Large intestine (tissue), 3 donors: ENCODE measurements around the gene KRTAP6-3. TPM values are rescaled to one million over a fixed set of nuclear protein-coding genes. Genes with fewer than 3 reads are reported as not detected.

Source experiments
- DNase-seq, 2 donors: peaks; one replicate each; pipeline versions ENCODE4 v3.0.0 to v3.0.0-alpha.2; 2013
- H3K27ac ChIP-seq: one replicate; pipeline ENCODE4 v1.5.1; 2013; ENCODE audit warnings: low read length
- H3K27me3 ChIP-seq: 2 replicates; pipeline ENCODE4 v1.6.1; 2013; ENCODE audit warnings: low read length; ENCODE audit not compliant: control insufficient read depth, insufficient read depth
- H3K36me3 ChIP-seq: 2 replicates; pipeline ENCODE4 v1.6.1; 2013; ENCODE audit warnings: low read length; ENCODE audit not compliant: control insufficient read depth, insufficient read depth
- H3K4me1 ChIP-seq: one replicate; pipeline ENCODE4 v1.6.1; 2013; ENCODE audit warnings: low read length; ENCODE audit not compliant: control insufficient read depth, insufficient read depth
- H3K4me3 ChIP-seq: one replicate; pipeline ENCODE4 v1.5.1; 2013; ENCODE audit warnings: low read length
- H3K9me3 ChIP-seq: one replicate; pipeline ENCODE4 v1.6.1; 2013; ENCODE audit warnings: mild to moderate bottlenecking, low read depth, low read length, moderate library complexity; ENCODE audit not compliant: control insufficient read depth
- WGBS: methylation state at CpG from one replicate; pipeline ENCODE4 v1.1.5; 2013; ENCODE audit warnings: low lambda C conversion rate; ENCODE audit not compliant: insufficient coverage; 5-methylcytosine and 5-hydroxymethylcytosine counted together
- polyA plus RNA-seq: library from polyadenylated mRNA; unstranded; fragments of 120-200 nt; gene quantifications from one replicate; pipeline ENCODE4 v1.2.1, GENCODE V29; 2013

KRTAP6-3 gene
- polyA plus RNA-seq, 1 donor = not detected

GRCh38 chr21:30582870-30583269 lies 9.4 kb upstream of the KRTAP6-3 start:
- Histone ChIP-seq H3K4me3 (no peak overlapping the region), H3K27me3 (no peaks in the 10 kb centered on the region), H3K36me3 (no peaks in the 10 kb centered on the region), H3K27ac (no peak overlapping the region), H3K4me1 (no peaks in the 10 kb centered on the region), H3K9me3 (no peaks in the 10 kb centered on the region)
- no peak for DNase-seq
- 100% methylated on average over 1 of the region's 1 CpG for WGBS

DNA sequence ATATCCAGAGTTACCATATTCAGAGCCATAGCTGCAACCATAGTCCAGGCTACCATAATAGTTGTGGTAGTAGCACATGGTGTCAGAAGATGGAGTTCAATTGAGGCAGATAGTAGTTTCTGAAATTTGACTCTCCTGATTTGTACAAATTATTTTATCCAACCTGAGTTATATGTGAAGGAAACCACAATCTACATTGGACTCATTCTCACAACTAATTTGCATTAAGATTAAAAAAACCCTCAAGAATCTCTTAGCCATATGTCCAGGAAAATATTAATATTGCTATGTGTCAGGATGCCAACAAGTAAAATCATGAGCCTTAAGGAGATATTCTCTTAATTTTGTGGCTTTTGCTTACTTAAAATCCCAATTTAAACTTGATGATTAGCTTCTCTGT lies 1.9 kb upstream of the KRTAP6-3 start, which contains the start of gene KRTAP22-2:
KRTAP22-2 (minus strand) TSS at position 101 of the 400 bp plus-strand sequence.
- H3K9me3 ChIP-seq = peaks cover 2% of the 10 kb centered on the region
- no peak for DNase-seq

DNA sequence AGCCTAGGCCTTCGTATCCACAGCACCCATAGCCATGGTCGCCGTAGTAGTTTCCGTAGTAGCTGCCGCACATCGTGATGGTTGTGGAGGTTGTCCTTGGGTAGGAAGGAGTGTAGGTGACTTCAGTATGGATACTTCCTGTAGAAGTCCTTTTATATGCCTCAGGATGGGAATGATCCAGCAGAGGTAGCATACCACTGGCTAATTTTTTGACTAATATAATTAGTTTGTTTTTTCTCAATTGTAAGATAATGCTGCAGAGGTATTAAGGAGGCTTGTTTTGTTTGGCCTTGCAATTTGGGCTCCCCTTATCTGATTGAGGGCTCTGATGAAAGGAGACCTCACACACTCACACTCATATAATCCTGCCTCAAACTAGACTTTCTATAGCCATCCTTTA lies 6.6 kb downstream of the KRTAP6-3 start, which contains the start of gene KRTAP6-2:
KRTAP6-2 (minus strand) TSS at position 101 of the 400 bp plus-strand sequence; CDS start at position 73, 28 bp downstream.
- no peaks in the 10 kb centered on the region for H3K36me3 ChIP-seq
- DNase-seq = no peak
- WGBS = no CpG with 5 or more reads among the region's 6 CpGs
- H3K9me3 ChIP-seq = no peaks in the 10 kb centered on the region
- H3K4me3 ChIP-seq = no peak within 1 kb of the TSS
- no peak within 1 kb of the TSS for H3K27ac ChIP-seq
- no peaks in the 10 kb centered on the region for H3K4me1 ChIP-seq
- no peaks in the 10 kb centered on the region for H3K27me3 ChIP-seq

More for the DNA sequence above, 1.9 kb upstream of the KRTAP6-3 start, which contains the start of gene KRTAP22-2:
- Histone ChIP-seq H3K36me3 (no peaks in the 10 kb centered on the region), H3K4me3 (no peak within 1 kb of the TSS), H3K27ac (no peak within 1 kb of the TSS), H3K4me1 (no peaks in the 10 kb centered on the region), H3K27me3 (no peaks in the 10 kb centered on the region)

DNA sequence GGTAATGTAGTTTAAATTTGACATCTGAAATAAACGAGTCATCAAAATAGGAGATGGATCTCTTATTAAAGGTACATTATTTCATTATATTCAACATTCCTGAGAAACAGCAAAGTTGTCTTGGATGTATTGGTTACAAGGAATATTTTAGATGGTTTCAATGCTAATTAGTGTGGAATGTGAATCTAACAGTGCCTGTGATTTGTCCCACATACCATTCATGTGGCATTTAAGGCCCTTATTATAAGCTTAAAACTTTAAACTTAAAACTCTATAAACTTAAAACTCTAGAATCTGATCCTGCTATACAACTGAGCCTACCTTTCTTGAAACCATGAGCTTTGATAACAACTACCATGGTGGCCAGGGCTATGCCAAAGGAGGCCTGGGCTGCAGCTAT lies 8.5 kb downstream of the KRTAP6-3 start, which contains the start of gene KRTAP22-1:
KRTAP22-1 (plus strand) TSS at position 301 of the 400 bp plus-strand sequence.
- Histone ChIP-seq H3K36me3 (no peaks in the 10 kb centered on the region), H3K4me1 (no peaks in the 10 kb centered on the region), H3K4me3 (no peak within 1 kb of the TSS), H3K9me3 (peaks cover 3% of the 10 kb centered on the region), H3K27me3 (no peaks in the 10 kb centered on the region), H3K27ac (no peak within 1 kb of the TSS)
- no peak for DNase-seq
- WGBS = no CpG with 5 or more reads among the region's 1 CpG

DNA sequence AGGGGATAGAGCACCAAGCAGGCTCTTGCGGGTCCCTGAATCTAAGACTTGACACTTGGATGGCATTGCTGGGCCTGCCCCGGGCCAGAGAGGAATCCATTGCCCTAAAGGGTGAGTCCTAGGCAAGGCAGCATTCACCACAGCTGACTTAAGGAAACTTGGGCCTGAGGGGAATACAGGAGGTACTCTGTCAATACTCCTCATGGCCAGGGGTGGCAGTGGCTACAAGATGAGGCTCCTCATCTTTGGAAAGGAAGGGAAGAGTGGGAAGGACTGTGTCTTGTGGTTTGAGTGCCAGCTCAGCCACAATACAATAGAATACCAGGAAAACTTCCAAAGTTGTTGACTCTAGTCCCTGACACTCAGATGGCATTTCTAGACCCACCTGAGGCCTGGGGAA lies 13.7 kb downstream of the KRTAP6-3 start:
- H3K4me3 ChIP-seq = no peak overlapping the region
- no peak for DNase-seq
- 100% methylated on average over 1 of the region's 2 CpGs for WGBS
- H3K4me1 ChIP-seq = no peaks in the 10 kb centered on the region
- no peaks in the 10 kb centered on the region for H3K36me3 ChIP-seq
- H3K9me3 ChIP-seq = peaks cover 3% of the 10 kb centered on the region
- no peaks in the 10 kb centered on the region for H3K27me3 ChIP-seq
- no peak overlapping the region for H3K27ac ChIP-seq

- H3K9me3 ChIP-seq = peaks cover 3% of the 10 kb centered on the region
- no peak overlapping the region for H3K27ac ChIP-seq
- H3K4me3 ChIP-seq = no peak overlapping the region
- H3K4me1 ChIP-seq = no peaks in the 10 kb centered on the region
- H3K36me3 ChIP-seq = no peaks in the 10 kb centered on the region
- no peak for DNase-seq
- no peaks in the 10 kb centered on the region for H3K27me3 ChIP-seq
- 80% methylated on average over 1 of the region's 2 CpGs for WGBS
Measured at GRCh38 chr21:30612132-30612531, 19.9 kb downstream of the KRTAP6-3 start.

DNA sequence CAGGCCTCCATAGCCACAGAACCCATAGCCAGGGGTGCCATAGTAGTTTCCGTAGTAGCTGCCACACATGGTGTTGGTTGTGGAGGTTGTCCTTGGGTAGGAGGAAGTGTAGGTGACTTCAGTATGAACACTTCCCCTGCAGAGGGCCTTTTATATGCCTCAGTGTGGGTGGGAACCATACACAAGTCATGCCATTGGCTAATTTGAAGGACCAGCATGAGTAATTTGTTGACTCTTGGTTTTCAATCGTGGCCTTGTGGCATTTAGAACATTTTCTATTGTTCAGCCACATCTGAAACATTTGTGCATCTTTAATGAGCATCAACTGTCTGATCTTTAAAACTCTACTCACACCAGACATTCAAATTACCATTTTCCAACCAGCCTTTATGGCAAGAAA lies 21.6 kb downstream of the KRTAP6-3 start, which contains the start of gene KRTAP6-1:
KRTAP6-1 (minus strand) TSS at position 95 of the 400 bp plus-strand sequence; CDS start at position 69, 26 bp downstream.
- WGBS = no CpG with 5 or more reads among the region's 2 CpGs
- no peaks in the 10 kb centered on the region for H3K36me3 ChIP-seq

DNA sequence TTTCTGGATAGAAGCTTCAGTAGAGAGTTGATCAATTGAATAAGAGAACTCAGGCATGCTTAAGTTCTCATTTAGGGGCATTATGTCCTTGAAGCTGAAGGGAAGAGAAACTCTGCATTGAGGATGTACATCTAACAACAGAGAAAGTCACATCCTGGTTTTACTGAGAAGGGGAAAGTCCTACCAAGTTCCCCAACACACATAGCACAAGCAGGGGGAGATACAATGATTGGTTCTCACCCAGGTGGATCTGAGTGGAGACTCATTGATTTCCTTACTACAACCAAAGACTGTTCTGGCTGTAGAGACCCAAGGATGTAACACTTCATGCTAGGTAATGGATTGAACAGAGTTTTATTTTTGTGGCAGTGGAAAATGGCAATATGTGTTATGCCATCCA lies 23.0 kb downstream of the KRTAP6-3 start:
- H3K27ac ChIP-seq = no peak overlapping the region
- peaks cover 3% of the 10 kb centered on the region for H3K9me3 ChIP-seq
- no peaks in the 10 kb centered on the region for H3K27me3 ChIP-seq
- H3K36me3 ChIP-seq = no peaks in the 10 kb centered on the region
- DNase-seq = no peak
- no peaks in the 10 kb centered on the region for H3K4me1 ChIP-seq
- H3K4me3 ChIP-seq = no peak overlapping the region

More for the DNA sequence above, 21.6 kb downstream of the KRTAP6-3 start, which contains the start of gene KRTAP6-1:
- H3K27me3 ChIP-seq = no peaks in the 10 kb centered on the region
- no peak within 1 kb of the TSS for H3K27ac ChIP-seq
- H3K9me3 ChIP-seq = peaks cover 3% of the 10 kb centered on the region
- no peak for DNase-seq
- no peaks in the 10 kb centered on the region for H3K4me1 ChIP-seq
- no peak within 1 kb of the TSS for H3K4me3 ChIP-seq

DNA sequence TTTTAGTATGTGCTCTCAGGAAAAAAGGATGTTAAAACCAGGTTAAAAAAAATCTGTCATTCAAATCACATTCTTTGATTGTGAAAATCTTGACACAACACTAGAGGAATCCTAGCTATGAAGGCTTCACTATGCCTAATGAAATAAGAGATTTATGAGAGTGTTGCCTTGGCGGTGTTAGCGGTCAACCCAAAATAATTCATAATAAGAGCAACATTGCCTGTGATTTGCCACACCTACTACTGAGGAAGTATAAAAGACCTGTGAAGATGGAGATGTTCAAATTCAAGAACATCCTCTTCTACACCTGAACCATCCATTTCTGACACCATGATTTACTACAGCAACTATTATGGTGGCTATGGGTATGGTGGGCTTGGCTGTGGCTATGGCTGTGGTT lies 23.9 kb downstream of the KRTAP6-3 start, which contains the start of gene KRTAP20-1:
KRTAP20-1 (plus strand) TSS at position 301 of the 400 bp plus-strand sequence; CDS start at position 331, 30 bp downstream.
- Histone ChIP-seq H3K36me3 (no peaks in the 10 kb centered on the region), H3K4me3 (no peak within 1 kb of the TSS), H3K4me1 (no peaks in the 10 kb centered on the region), H3K27me3 (no peaks in the 10 kb centered on the region), H3K27ac (no peak within 1 kb of the TSS), H3K9me3 (peaks cover 3% of the 10 kb centered on the region)
- WGBS = 80% methylated on average over 1 of the region's 2 CpGs
- no peak for DNase-seq

DNA sequence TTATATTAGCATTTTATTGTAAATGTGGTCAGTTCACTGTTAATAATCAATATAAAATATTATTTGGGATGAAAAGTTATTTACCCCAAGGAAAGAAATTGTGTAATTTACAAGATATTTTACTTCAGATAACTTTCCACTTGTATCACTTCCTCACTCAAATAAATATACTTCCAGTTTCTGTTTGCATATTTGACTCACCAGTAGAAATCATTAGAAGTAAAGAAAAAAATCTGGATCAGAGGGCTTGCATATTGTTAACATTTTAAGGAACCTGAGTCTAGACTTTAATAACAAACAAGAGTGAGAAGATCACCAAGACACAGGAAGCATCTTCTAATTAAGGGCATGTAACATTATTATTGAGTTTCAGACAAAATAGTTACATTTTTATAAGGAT lies 27.8 kb downstream of the KRTAP6-3 start:
- no peaks in the 10 kb centered on the region for H3K4me1 ChIP-seq
- no peak overlapping the region for H3K4me3 ChIP-seq
- no peak overlapping the region for H3K27ac ChIP-seq
- no peak for DNase-seq
- no peaks in the 10 kb centered on the region for H3K36me3 ChIP-seq
- no peaks in the 10 kb centered on the region for H3K9me3 ChIP-seq
- no peaks in the 10 kb centered on the region for H3K27me3 ChIP-seq

DNA sequence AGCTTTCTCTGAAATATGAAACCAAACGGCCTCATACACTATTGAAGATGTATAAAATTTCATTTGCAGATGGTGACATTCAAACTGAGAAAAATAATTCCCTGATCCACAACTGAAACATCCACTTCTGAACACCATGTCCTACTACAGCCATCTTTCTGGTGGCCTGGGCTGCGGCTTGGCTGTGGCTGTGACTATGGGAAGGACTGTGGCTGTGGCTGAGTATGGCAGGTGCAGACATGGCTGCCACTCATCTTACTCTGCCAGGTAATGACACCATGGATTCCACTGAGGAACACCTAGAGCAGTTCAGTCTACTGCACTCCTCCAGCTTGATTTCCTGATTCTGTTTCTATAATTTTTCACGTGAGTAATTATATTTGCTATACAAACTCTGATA lies 28.3 kb downstream of the KRTAP6-3 start, which contains the start of gene KRTAP20-4:
KRTAP20-4 (plus strand) TSS at position 106 of the 400 bp plus-strand sequence.
- WGBS = 100% methylated on average over 1 of the region's 3 CpGs
- H3K36me3 ChIP-seq = no peaks in the 10 kb centered on the region
- H3K4me1 ChIP-seq = no peaks in the 10 kb centered on the region
- H3K4me3 ChIP-seq = no peak within 1 kb of the TSS
- DNase-seq = no peak
- no peaks in the 10 kb centered on the region for H3K27me3 ChIP-seq
- H3K27ac ChIP-seq = no peak within 1 kb of the TSS
- no peaks in the 10 kb centered on the region for H3K9me3 ChIP-seq
